K562 (cell line): ENCODE measurements around the gene NPAS2. TPM values are rescaled to one million over a fixed set of nuclear protein-coding genes. Genes with fewer than 3 reads are reported as not detected.

Source experiments
- ATAC-seq: fragments of 200-7000 bp; cut with Tn5 transposase; 3 replicates; pipeline ENCODE4 v1.9.1; 2020; ENCODE audit warnings: moderate library complexity
- BruUV-seq: library from RNA; stranded (reverse); fragments of 400-500 nt; replicated peaks from 2 replicates; lab custom pipeline; 2021; lab: Mats Ljungman, UMichigan
- CTCF ChIA-PET: fragments of 300-600 bp; formaldehyde crosslinking; extraction: SDS; loops from one replicate; lab custom pipeline; 2021; ENCODE audit warnings: low intra/inter-chr PET ratio; lab: Yijun Ruan, JAX
- POLR2A ChIA-PET: fragments of 300-600, 350-650 bp; sonication (Branson Sonifier 250); formaldehyde crosslinking; extraction: SDS; loops from one replicate; lab custom pipeline; 2021; ENCODE audit warnings: antibody characterized with exemption, inconsistent platforms; lab: Yijun Ruan, JAX
- DNase-seq, 4 experiments: peaks; one replicate each; pipeline versions ENCODE4 v3.0.0 to v3.0.0-alpha.2; 2011 to 2018; ENCODE audit warnings: low spot score in 3 of 4, mixed read lengths in 3 of 4; ENCODE audit errors: extremely low read depth in 1 of 4
- FAIRE-seq: peaks from 2 replicates; lab custom pipeline; 2011; peaks lifted over from hg19 to GRCh38; lab: Jason Lieb, UNC
- H2AFZ ChIP-seq: 2 replicates; pipeline ENCODE4 v1.6.0; 2011; ENCODE audit warnings: low read depth, low read length, control low read depth, inconsistent platforms
- H3K27ac ChIP-seq: fragments of 200-600 bp; 3 replicates; pipeline ENCODE4 v1.8.0; 2011; ENCODE audit warnings: low read depth, mild to moderate bottlenecking, control low read depth, inconsistent platforms, low read length, moderate library complexity, mixed read lengths; ENCODE audit errors: extremely low read depth
- H3K27me3 ChIP-seq, 2 experiments: fragments of 300-600 bp in 1 of 2; 2 replicates in 1 of 2; 3 replicates in 1 of 2; pipeline versions ENCODE4 v1.6.0 to v1.8.0; 2011; ENCODE audit warnings: inconsistent platforms in 2 of 2, low read length in 2 of 2, mild to moderate bottlenecking in 1 of 2, mixed read lengths in 1 of 2, moderate library complexity in 1 of 2; ENCODE audit not compliant: control insufficient read depth in 2 of 2, insufficient read depth in 2 of 2
- H3K36me3 ChIP-seq: fragments of 300-600 bp; 3 replicates; pipeline ENCODE4 v1.8.0; 2011; ENCODE audit warnings: mild to moderate bottlenecking, low read length, inconsistent platforms; ENCODE audit not compliant: control insufficient read depth, insufficient read depth
- H3K4me1 ChIP-seq, 2 experiments: fragments of 200-600 bp in 1 of 2; replicated peaks in 1 of 2; 2 replicates in 1 of 2; 3 replicates in 1 of 2; pipeline versions ENCODE4 v1.5.1 to v1.8.0; 2011; ENCODE audit warnings: inconsistent platforms in 2 of 2, low read length in 2 of 2, mild to moderate bottlenecking in 1 of 2, mixed read lengths in 1 of 2, moderate library complexity in 1 of 2; ENCODE audit not compliant: control insufficient read depth in 2 of 2, insufficient read depth in 2 of 2
- H3K4me2 ChIP-seq: 2 replicates; pipeline ENCODE4 v1.6.1; 2011; ENCODE audit warnings: low read length, control low read depth, inconsistent platforms, mixed read lengths; ENCODE audit not compliant: insufficient read depth
- H3K4me3 ChIP-seq: fragments of 200-600 bp; sonication (generic), shearing (Covaris generic); 2 replicates; pipeline ENCODE4 v1.5.1; 2016; ENCODE audit warnings: control low read depth, inconsistent platforms
- H3K79me2 ChIP-seq: fragments of 200-600 bp; 3 replicates; pipeline ENCODE4 v1.8.0; 2011; ENCODE audit warnings: low read length, inconsistent platforms; ENCODE audit not compliant: control insufficient read depth, insufficient read depth
- H3K9ac ChIP-seq, 2 experiments: 2 replicates each; pipeline versions ENCODE4 v1.6.0 to v1.6.1; 2011; ENCODE audit warnings: low read depth in 2 of 2, low read length in 2 of 2, control low read depth in 1 of 2, inconsistent platforms in 1 of 2, mild to moderate bottlenecking in 1 of 2, mixed read lengths in 1 of 2; ENCODE audit not compliant: insufficient read depth in 1 of 2
- H3K9me1 ChIP-seq: one replicate; pipeline ENCODE4 v1.6.0; 2011; ENCODE audit warnings: inconsistent platforms, mild to moderate bottlenecking, low read length, moderate library complexity; ENCODE audit not compliant: control insufficient read depth, insufficient read depth
- H3K9me3 ChIP-seq: replicated peaks from 2 replicates; pipeline ENCODE4 v1.5.1; 2011; ENCODE audit warnings: low read depth, low read length, inconsistent platforms; ENCODE audit not compliant: control insufficient read depth, insufficient read depth
- H4K20me1 ChIP-seq: replicated peaks from 2 replicates; pipeline ENCODE4 v1.6.1; 2011; ENCODE audit warnings: low read length, inconsistent platforms, mixed read lengths; ENCODE audit not compliant: control insufficient read depth, insufficient read depth
- CBX2 ChIP-seq: fragments of 200-600 bp; sonication (generic); IDR thresholded peaks from one replicate; pipeline ENCODE4 v1.6.1; 2012; ENCODE audit warnings: mild to moderate bottlenecking, low read length, inconsistent platforms; ENCODE audit not compliant: insufficient read depth, poor library complexity, severe bottlenecking
- HLTF ChIP-seq: fragments of 450-650 bp; IDR thresholded peaks from 2 replicates; pipeline ENCODE4 v1.6.1; 2016
- JUN ChIP-seq, 2 experiments: sonication (generic) in 1 of 2; formaldehyde crosslinking in 1 of 2; IDR thresholded peaks; 2 replicates each; pipeline versions ENCODE4 v1.6.1 to v1.8.0; 2012 to 2022; ENCODE audit warnings: borderline replicate concordance in 2 of 2, mild to moderate bottlenecking in 2 of 2, improper control_type of control experiment in 1 of 2, low read depth in 1 of 2, low read length in 1 of 2, missing genetic modification reagents in 1 of 2
- MCM5 ChIP-seq: fragments of 450-650 bp; IDR thresholded peaks from 2 replicates; pipeline ENCODE4 v1.6.1; 2016; ENCODE audit warnings: low read depth
- MXI1 ChIP-seq: IDR thresholded peaks from 2 replicates; pipeline ENCODE4 v1.6.1; 2011; ENCODE audit warnings: low read depth, mild to moderate bottlenecking, improper control_type of control experiment, low read length
- NCOA2 ChIP-seq, 2 experiments: fragments of 450-650 bp; IDR thresholded peaks; 2 replicates each; pipeline ENCODE4 v1.6.1; 2018; ENCODE audit warnings: mild to moderate bottlenecking in 2 of 2, moderate library complexity in 1 of 2; ENCODE audit not compliant: partially characterized antibody in 2 of 2
- NR2C2 ChIP-seq, 2 experiments: fragments of 200-800 bp in 1 of 2; sonication (Bioruptor generic) in 1 of 2; sonication (generic) in 1 of 2; formaldehyde crosslinking in 1 of 2; IDR thresholded peaks; 2 replicates each; pipeline versions ENCODE4 v1.6.1 to v1.8.0; 2016 to 2022; ENCODE audit warnings: mild to moderate bottlenecking in 1 of 2, missing compliant biosample characterization in 1 of 2, missing genetic modification characterization in 1 of 2, missing genetic modification reagents in 1 of 2
- SAFB2 ChIP-seq: fragments of 200-400 bp; formaldehyde crosslinking; IDR thresholded peaks from 2 replicates; pipeline ENCODE4 v1.6.1; 2018; ENCODE audit warnings: borderline replicate concordance, low read length, low read depth, moderate library complexity; ENCODE audit not compliant: severe bottlenecking
- SAP30 ChIP-seq: fragments of 200-600 bp; sonication (generic); IDR thresholded peaks from 2 replicates; pipeline ENCODE4 v1.6.1; 2012; ENCODE audit warnings: borderline replicate concordance, low read depth, mild to moderate bottlenecking, moderate library complexity, low read length, control low read depth, inconsistent platforms; ENCODE audit not compliant: insufficient read depth, poor library complexity, severe bottlenecking
- SIN3B ChIP-seq: fragments of 450-650 bp; IDR thresholded peaks from 2 replicates; pipeline ENCODE4 v1.6.1; 2017; ENCODE audit warnings: low read depth, mild to moderate bottlenecking, moderate library complexity
- SRSF7 ChIP-seq: fragments of 200-400 bp; formaldehyde crosslinking; optimal IDR thresholded peaks from 2 replicates; pipeline ENCODE3; 2017; ENCODE audit warnings: mild to moderate bottlenecking, low read depth, low read length
- XRCC4 ChIP-seq: IDR thresholded peaks from one replicate; pipeline ENCODE4 v1.6.1; 2011; ENCODE audit not compliant: insufficient read depth, insufficient read length; ENCODE audit errors: extremely low read depth
- ZFX ChIP-seq: sonication (generic); formaldehyde crosslinking; IDR thresholded peaks from 2 replicates; pipeline ENCODE4 v1.8.0; 2022; ENCODE audit warnings: mild to moderate bottlenecking, missing genetic modification reagents, moderate library complexity
- ZNF561 ChIP-seq: fragments of 450-650 bp; formaldehyde crosslinking; conservative IDR thresholded peaks from 2 replicates; pipeline ENCODE4 v1.4.0; 2020; ENCODE audit warnings: mild to moderate bottlenecking, moderate library complexity
- ZNF76 ChIP-seq: fragments of 250-450 bp; sonication (Bioruptor Pico); IDR thresholded peaks from 2 replicates; pipeline ENCODE4 v1.4.0; 2020; ENCODE audit warnings: mild to moderate bottlenecking, moderate library complexity, borderline replicate concordance
- WGBS: fragments of 100-300 bp; shearing (Covaris generic); methylation state at CpG from one replicate; pipeline ENCODE4 v1.1.6; 2016; ENCODE audit warnings: low coverage, mixed read lengths; ENCODE audit not compliant: insufficient coverage; ENCODE audit errors: missing lambda C conversion rate; 5-methylcytosine and 5-hydroxymethylcytosine counted together
- in situ Hi-C: fragments of 300-500 bp; cut with MboI; formaldehyde crosslinking; loops from 4 replicates; pipeline ENCODE4 v1.15.0; 2018; ENCODE audit warnings: inconsistent platforms, mixed read lengths
- intact Hi-C: fragments of 100-400 bp; cut with micrococcal nuclease; formaldehyde crosslinking; loops from 2 replicates; pipeline ENCODE4 v1.14.2; 2022
- polyA plus RNA-seq, 8 experiments: library from polyadenylated mRNA; depleted of rRNA in 4 of 8; stranded (reverse) in 5 of 8; unstranded in 3 of 8; fragments of >200 nt; fragmentation: Nextera tagmentation in 2 of 8; fragmentation: Illumina TruSeq in 1 of 8; extraction: Ambion mirVana in 2 of 8; extraction: Trizol in 1 of 8; gene quantifications; 2 replicates each; pipeline versions ENCODE4 v1.2.1 to v1.2.3, GENCODE V29; 2011 to 2014; ENCODE audit warnings: inconsistent platforms in 1 of 8, missing spikeins in 1 of 8
- total RNA-seq, 7 experiments: library from RNA; depleted of rRNA in 6 of 7; stranded (reverse); fragments of >200 nt in 6 of 7; fragmentation: Illumina TruSeq in 2 of 7; extraction: Trizol in 2 of 7; gene quantifications; 2 replicates each; pipeline versions ENCODE4 v1.2.1 to v1.2.3, GENCODE V29; 2011 to 2021; ENCODE audit warnings: low replicate concordance in 1 of 7
- TF ChIP-seq, protein P1 (sequence below): IDR thresholded peaks from 2 replicates; pipeline ENCODE4 v1.6.1; 2011; ENCODE audit warnings: borderline replicate concordance, low read depth, mild to moderate bottlenecking, moderate library complexity, low read length; ENCODE audit not compliant: insufficient read depth, poor library complexity, severe bottlenecking
- TF ChIP-seq, protein P2 (sequence below): sonication (generic); IDR thresholded peaks from 2 replicates; pipeline ENCODE4 v1.6.1; 2016
- TF ChIP-seq, protein P3 (sequence below), 2 experiments: fragments of 450-650 bp in 1 of 2; sonication (generic) in 1 of 2; formaldehyde crosslinking in 1 of 2; IDR thresholded peaks in 1 of 2; conservative IDR thresholded peaks in 1 of 2; 2 replicates each; pipeline versions ENCODE4 v1.6.1 to v1.8.1; 2016 to 2023; ENCODE audit warnings: mild to moderate bottlenecking in 2 of 2, moderate library complexity in 2 of 2, inconsistent platforms in 1 of 2, missing genetic modification reagents in 1 of 2

NPAS2 gene
- total and polyA plus RNA-seq, 9 of the 15 experiments (the other 6 are each of a cell fraction or from before 2014, with no cell fraction given): 0.06 to 0.29 (median 0.07) TPM; not detected in 5

DNA sequence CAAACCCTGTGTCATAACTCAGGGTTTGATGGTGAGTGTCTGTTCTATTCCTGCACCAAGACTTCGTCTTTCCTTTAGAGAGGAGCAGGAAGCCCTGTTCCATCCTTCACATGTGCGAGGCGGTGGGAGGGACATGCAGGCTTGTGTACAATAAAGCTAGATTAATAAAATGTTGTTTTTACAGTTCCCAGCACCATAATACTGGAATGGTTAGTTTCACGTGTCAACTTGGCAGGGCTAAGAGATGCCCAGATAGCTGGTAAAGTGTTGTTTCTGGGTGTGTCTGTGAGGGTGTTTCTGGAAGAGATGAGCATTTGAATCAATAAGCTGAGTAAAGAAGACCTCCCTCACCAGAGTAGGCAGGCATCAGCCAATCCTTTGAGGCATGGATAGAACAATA, 48.8 kb upstream of the NPAS2 start:
- POLR2A ChIA-PET: no interaction called here
- TF ChIP-seq, protein P1, sequence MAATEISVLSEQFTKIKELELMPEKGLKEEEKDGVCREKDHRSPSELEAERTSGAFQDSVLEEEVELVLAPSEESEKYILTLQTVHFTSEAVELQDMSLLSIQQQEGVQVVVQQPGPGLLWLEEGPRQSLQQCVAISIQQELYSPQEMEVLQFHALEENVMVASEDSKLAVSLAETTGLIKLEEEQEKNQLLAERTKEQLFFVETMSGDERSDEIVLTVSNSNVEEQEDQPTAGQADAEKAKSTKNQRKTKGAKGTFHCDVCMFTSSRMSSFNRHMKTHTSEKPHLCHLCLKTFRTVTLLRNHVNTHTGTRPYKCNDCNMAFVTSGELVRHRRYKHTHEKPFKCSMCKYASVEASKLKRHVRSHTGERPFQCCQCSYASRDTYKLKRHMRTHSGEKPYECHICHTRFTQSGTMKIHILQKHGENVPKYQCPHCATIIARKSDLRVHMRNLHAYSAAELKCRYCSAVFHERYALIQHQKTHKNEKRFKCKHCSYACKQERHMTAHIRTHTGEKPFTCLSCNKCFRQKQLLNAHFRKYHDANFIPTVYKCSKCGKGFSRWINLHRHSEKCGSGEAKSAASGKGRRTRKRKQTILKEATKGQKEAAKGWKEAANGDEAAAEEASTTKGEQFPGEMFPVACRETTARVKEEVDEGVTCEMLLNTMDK: no peak
- TF ChIP-seq ZFX (no peak), ZNF76 (CRISPR knock-in tag) (no peak), JUN (IDR thresholded peaks at IDR 0.05; ENCODE audit: borderline replicate concordance, low read depth, low read length) (no peak), JUN (CRISPR knock-in tag; IDR thresholded peaks at IDR 0.05; ENCODE audit: borderline replicate concordance) (no peak), XRCC4 (no peak), SAFB2 (no peak), NCOA2 (IDR thresholded peaks at IDR 0.05; ENCODE audit: partially characterized antibody in 2 of 2) (no peak), ZNF561 (CRISPR knock-in tag) (no peak), NR2C2 (CRISPR knock-in tag; IDR thresholded peaks at IDR 0.05) (no peak), NR2C2 (tag; IDR thresholded peaks at IDR 0.05) (no peak), MXI1 (no peak), SRSF7 (no peak), SIN3B (no peak), CBX2 (no peak), SAP30 (no peak), HLTF (no peak), MCM5 (no peak)
- TF ChIP-seq, protein P2, sequence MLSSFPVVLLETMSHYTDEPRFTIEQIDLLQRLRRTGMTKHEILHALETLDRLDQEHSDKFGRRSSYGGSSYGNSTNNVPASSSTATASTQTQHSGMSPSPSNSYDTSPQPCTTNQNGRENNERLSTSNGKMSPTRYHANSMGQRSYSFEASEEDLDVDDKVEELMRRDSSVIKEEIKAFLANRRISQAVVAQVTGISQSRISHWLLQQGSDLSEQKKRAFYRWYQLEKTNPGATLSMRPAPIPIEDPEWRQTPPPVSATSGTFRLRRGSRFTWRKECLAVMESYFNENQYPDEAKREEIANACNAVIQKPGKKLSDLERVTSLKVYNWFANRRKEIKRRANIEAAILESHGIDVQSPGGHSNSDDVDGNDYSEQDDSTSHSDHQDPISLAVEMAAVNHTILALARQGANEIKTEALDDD: no peak
- TF ChIP-seq, protein P3, sequence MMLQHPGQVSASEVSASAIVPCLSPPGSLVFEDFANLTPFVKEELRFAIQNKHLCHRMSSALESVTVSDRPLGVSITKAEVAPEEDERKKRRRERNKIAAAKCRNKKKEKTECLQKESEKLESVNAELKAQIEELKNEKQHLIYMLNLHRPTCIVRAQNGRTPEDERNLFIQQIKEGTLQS (IDR thresholded peaks at IDR 0.05): no peak
- TF ChIP-seq, protein P3 (CRISPR knock-in tag; conservative IDR thresholded peaks at IDR 0.05): no peak
- TF ChIP-seq, all 486 proteins: peak for 0

More for the DNA sequence above, 48.8 kb upstream of the NPAS2 start:
- Histone ChIP-seq H3K9me3 (no peaks in the 10 kb centered on the region), H3K9ac (no peak overlapping the region), H4K20me1 (no peaks in the 10 kb centered on the region), H3K27me3 (peaks cover 3 to 15% of the 10 kb centered on the region in 2 experiments; a peak in 2 of 5 replicates), H3K36me3 (no peaks in the 10 kb centered on the region), H3K79me2 (no peaks in the 10 kb centered on the region), H2AFZ (no peak overlapping the region), H3K4me3 (no peak overlapping the region), H3K4me2 (no peak overlapping the region), H3K4me1 (no peaks in the 10 kb centered on the region), H3K9me1 (no peaks in the 10 kb centered on the region), H3K27ac (no peak overlapping the region)
- intact Hi-C loops (no loop called here), in situ Hi-C loops (no loop called here)
- CTCF ChIA-PET: no interaction called here
- DNase-seq (no peak), ATAC-seq (no peak), FAIRE-seq (no peak)
- no TSS peak for BruUV-seq
- WGBS: 0% methylated on average over 4 of the region's 4 CpGs
